Endothelial cell of umbilical vein (primary cell): ENCODE results near the gene TPP1. TPM values are rescaled to one million over a fixed set of nuclear protein-coding genes. Genes with fewer than 3 reads are reported as not detected.

Experiments
- BruUV-seq: library from RNA; stranded (reverse); fragments of 400-500 nt; replicated peaks from 2 replicates; lab custom pipeline; 2021; lab: Mats Ljungman, UMichigan
- CTCF ChIA-PET: fragments of 300-600, 350-600 bp; sonication (Branson Sonifier 250); formaldehyde crosslinking; loops from one replicate; lab custom pipeline; 2021; ENCODE audit warnings: antibody characterized with exemption, inconsistent platforms; lab: Charles Lee
- POLR2A ChIA-PET: fragments of 300-600, 350-600 bp; sonication (Branson Sonifier 250); formaldehyde crosslinking; loops from one replicate; lab custom pipeline; 2021; ENCODE audit warnings: antibody characterized with exemption, inconsistent platforms; lab: Charles Lee
- DNase-seq: peaks from one replicate; pipeline ENCODE4 v3.0.0-alpha.2; 2011; ENCODE audit warnings: low read depth, low spot score
- FAIRE-seq: peaks from 2 replicates; lab custom pipeline; 2011; peaks lifted over from hg19 to GRCh38; lab: Jason Lieb, UNC
- H2AFZ ChIP-seq: 2 replicates; pipeline ENCODE4 v1.6.0; 2012; ENCODE audit warnings: low read depth, low read length, control low read depth, inconsistent platforms
- H3K27ac ChIP-seq: 2 replicates; pipeline ENCODE4 v1.5.1; 2011; ENCODE audit warnings: low read depth, mild to moderate bottlenecking, control low read depth, low read length, moderate library complexity; ENCODE audit not compliant: insufficient read depth
- H3K27me3 ChIP-seq, 2 experiments: 2 replicates each; pipeline versions ENCODE4 v1.6.0 to v1.6.1; 2011; ENCODE audit warnings: low read length in 2 of 2, mixed read lengths in 1 of 2; ENCODE audit not compliant: control insufficient read depth in 2 of 2, insufficient read depth in 2 of 2
- H3K36me3 ChIP-seq, 2 experiments: 2 replicates in 1 of 2; 3 replicates in 1 of 2; pipeline ENCODE4 v1.5.1; 2011; ENCODE audit warnings: low read length in 2 of 2, mild to moderate bottlenecking in 1 of 2, moderate library complexity in 1 of 2; ENCODE audit not compliant: control insufficient read depth in 2 of 2, insufficient read depth in 2 of 2; ENCODE audit errors: extremely low read depth in 1 of 2
- H3K4me1 ChIP-seq: 3 replicates; pipeline ENCODE4 v1.5.1; 2011; ENCODE audit warnings: mild to moderate bottlenecking, low read length; ENCODE audit not compliant: control insufficient read depth, insufficient read depth; ENCODE audit errors: extremely low read depth
- H3K4me2 ChIP-seq: 2 replicates; pipeline ENCODE4 v1.6.1; 2011; ENCODE audit warnings: low read length, control low read depth, mixed read lengths; ENCODE audit not compliant: insufficient read depth
- H3K4me3 ChIP-seq, 3 experiments: fragments of 200-600 bp in 1 of 3; sonication (generic), shearing (Covaris generic) in 1 of 3; replicated peaks in 1 of 3; 2 replicates each; pipeline ENCODE4 v1.5.1; 2011 to 2016; ENCODE audit warnings: control low read depth in 3 of 3, low read length in 3 of 3, mild to moderate bottlenecking in 2 of 3, inconsistent platforms in 1 of 3, low read depth in 1 of 3, moderate library complexity in 1 of 3; ENCODE audit not compliant: insufficient read depth in 1 of 3
- H3K79me2 ChIP-seq: 2 replicates; pipeline ENCODE4 v1.6.0; 2012; ENCODE audit warnings: low read length, inconsistent platforms; ENCODE audit not compliant: control insufficient read depth, insufficient read depth
- H3K9ac ChIP-seq: replicated peaks from 2 replicates; pipeline ENCODE3; 2011; ENCODE audit warnings: low read length, control low read depth; ENCODE audit not compliant: insufficient read depth; ENCODE audit errors: extremely low read depth
- H3K9me1 ChIP-seq: replicated peaks from 3 replicates; pipeline ENCODE4 v1.6.0; 2011; ENCODE audit warnings: mild to moderate bottlenecking, low read length; ENCODE audit not compliant: control insufficient read depth, insufficient read depth; ENCODE audit errors: extremely low read depth
- H3K9me3 ChIP-seq: replicated peaks from 2 replicates; pipeline ENCODE4 v1.5.1; 2012; ENCODE audit warnings: low read length, inconsistent platforms; ENCODE audit not compliant: control insufficient read depth, insufficient read depth
- H4K20me1 ChIP-seq: replicated peaks from 2 replicates; pipeline ENCODE3; 2011; ENCODE audit warnings: mild to moderate bottlenecking, low read length; ENCODE audit not compliant: control insufficient read depth, insufficient read depth; ENCODE audit errors: extremely low read depth
- EZH2 ChIP-seq: IDR thresholded peaks from 2 replicates; pipeline ENCODE4 v1.6.1; 2012; ENCODE audit warnings: borderline replicate concordance, low read depth, mild to moderate bottlenecking, moderate library complexity, low read length, inconsistent platforms; ENCODE audit not compliant: severe bottlenecking
- FOS ChIP-seq: IDR thresholded peaks from 2 replicates; pipeline ENCODE4 v1.6.1; 2011; ENCODE audit warnings: mild to moderate bottlenecking, low read length, moderate library complexity, borderline replicate concordance; ENCODE audit not compliant: insufficient read depth
- GATA2 ChIP-seq: IDR thresholded peaks from 2 replicates; pipeline ENCODE4 v1.7.0; 2011; ENCODE audit warnings: low read depth, mild to moderate bottlenecking, moderate library complexity, mixed read lengths, low read length; ENCODE audit not compliant: insufficient read length, insufficient read depth
- JUN ChIP-seq: IDR thresholded peaks from 2 replicates; pipeline ENCODE4 v1.6.1; 2011; ENCODE audit warnings: borderline replicate concordance, low read depth; ENCODE audit not compliant: insufficient read length, insufficient read depth
- MAX ChIP-seq: IDR thresholded peaks from 2 replicates; pipeline ENCODE4 v1.6.1; 2011; ENCODE audit not compliant: insufficient read depth, insufficient read length
- MYC ChIP-seq: IDR thresholded peaks from one replicate; pipeline ENCODE4 v1.6.1; 2011; ENCODE audit warnings: mild to moderate bottlenecking, low read depth, low read length
- POLR2A ChIP-seq: IDR thresholded peaks from 2 replicates; pipeline ENCODE4 v1.6.1; 2012; ENCODE audit warnings: low read depth, mild to moderate bottlenecking, control low read depth, low read length
- POLR2AphosphoS5 ChIP-seq: IDR thresholded peaks from 2 replicates; pipeline ENCODE4 v1.6.1; 2012; ENCODE audit warnings: low read depth, mild to moderate bottlenecking, control low read depth, low read length, moderate library complexity; ENCODE audit not compliant: insufficient read depth
- dilution Hi-C: fragments of 300-500 bp; cut with MboI; formaldehyde crosslinking; loops from one replicate; pipeline ENCODE4 v1.15.0; 2019; ENCODE audit warnings: low sequenced_read_pairs; ENCODE audit not compliant: extremely low pct_ligation_motif_present
- intact Hi-C: fragments of 100-400 bp; cut with micrococcal nuclease; formaldehyde crosslinking; loops from one replicate; pipeline ENCODE4 v1.10.0; 2022
- polyA plus RNA-seq, 4 experiments: library from polyadenylated mRNA; depleted of rRNA in 3 of 4; stranded (reverse) in 3 of 4; unstranded in 1 of 4; fragments of >200 nt; gene quantifications; 2 replicates each; pipeline versions ENCODE4 v1.2.1 to v1.2.3, GENCODE V29; 2011 to 2012; ENCODE audit warnings: missing spikeins in 1 of 4
- total RNA-seq: library from RNA; stranded (reverse); gene quantifications from 2 replicates; pipeline ENCODE4 v1.2.3, GENCODE V29; 2021
- TF ChIP-seq, protein P1 (sequence below), 2 donors: IDR thresholded peaks; 1 replicate in 1 of 2; 2 replicates in 1 of 2; pipeline ENCODE4 v1.5.1; 2011; ENCODE audit warnings: low read length in 2 of 2, mild to moderate bottlenecking in 2 of 2, moderate library complexity in 2 of 2, control low read depth in 1 of 2, inconsistent platforms in 1 of 2, low read depth in 1 of 2; ENCODE audit not compliant: insufficient read depth in 1 of 2; ENCODE audit errors: extremely low read depth in 1 of 2

The TPP1 gene
- total and polyA plus RNA-seq, 2 donors (not counting 3 experiments of a cell fraction or from before 2014, with no cell fraction given) = 124 to 224 TPM

DNA sequence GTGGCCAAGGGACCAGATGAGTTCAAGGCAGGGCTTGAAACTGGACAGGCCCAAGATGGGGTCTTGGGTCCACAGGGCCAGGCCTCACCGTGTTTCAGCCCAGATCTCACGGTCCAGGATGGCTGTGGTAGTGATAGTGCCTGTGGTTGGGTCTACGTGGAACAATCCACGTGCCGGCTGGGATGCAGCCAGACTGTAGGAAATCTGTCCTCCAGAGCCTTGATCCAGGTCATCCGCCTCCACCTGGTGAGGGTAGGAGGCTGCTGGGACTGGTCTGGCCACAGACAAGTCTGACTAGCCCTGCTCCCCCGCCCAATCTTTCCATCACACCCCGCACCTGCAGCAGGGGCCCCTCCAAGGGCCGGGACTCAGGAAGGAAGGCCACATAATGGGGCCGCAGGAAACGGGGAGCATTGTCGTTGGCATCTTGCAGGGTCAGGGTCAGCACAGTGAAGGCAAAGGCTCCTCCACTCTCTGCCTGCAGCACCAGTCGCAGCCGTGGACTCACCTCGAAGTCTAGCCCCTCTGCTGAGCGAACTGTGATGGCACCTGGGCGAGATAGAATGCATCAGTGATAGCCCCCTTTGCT lies 6.7 kb upstream of the TPP1 start:
- TF ChIP-seq MYC (no peak), POLR2AphosphoS5 (no peak), MAX (no peak), FOS (no peak), POLR2A (no peak), JUN (no peak), GATA2 (no peak), EZH2 (no peak)
- TF ChIP-seq, protein P1, sequence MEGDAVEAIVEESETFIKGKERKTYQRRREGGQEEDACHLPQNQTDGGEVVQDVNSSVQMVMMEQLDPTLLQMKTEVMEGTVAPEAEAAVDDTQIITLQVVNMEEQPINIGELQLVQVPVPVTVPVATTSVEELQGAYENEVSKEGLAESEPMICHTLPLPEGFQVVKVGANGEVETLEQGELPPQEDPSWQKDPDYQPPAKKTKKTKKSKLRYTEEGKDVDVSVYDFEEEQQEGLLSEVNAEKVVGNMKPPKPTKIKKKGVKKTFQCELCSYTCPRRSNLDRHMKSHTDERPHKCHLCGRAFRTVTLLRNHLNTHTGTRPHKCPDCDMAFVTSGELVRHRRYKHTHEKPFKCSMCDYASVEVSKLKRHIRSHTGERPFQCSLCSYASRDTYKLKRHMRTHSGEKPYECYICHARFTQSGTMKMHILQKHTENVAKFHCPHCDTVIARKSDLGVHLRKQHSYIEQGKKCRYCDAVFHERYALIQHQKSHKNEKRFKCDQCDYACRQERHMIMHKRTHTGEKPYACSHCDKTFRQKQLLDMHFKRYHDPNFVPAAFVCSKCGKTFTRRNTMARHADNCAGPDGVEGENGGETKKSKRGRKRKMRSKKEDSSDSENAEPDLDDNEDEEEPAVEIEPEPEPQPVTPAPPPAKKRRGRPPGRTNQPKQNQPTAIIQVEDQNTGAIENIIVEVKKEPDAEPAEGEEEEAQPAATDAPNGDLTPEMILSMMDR (IDR thresholded peaks at IDR 0.05; ENCODE audit: extremely low read depth in 1 of 2, insufficient read depth in 1 of 2, low read depth in 1 of 2, low read length in 2 of 2) = no peak
- Histone ChIP-seq H3K4me3 (no peak overlapping the region), H3K9me3 (no peaks in the 10 kb centered on the region), H3K9me1 (no peaks in the 10 kb centered on the region), H3K79me2 (no peaks in the 10 kb centered on the region), H3K36me3 (peaks cover 5 to 59% of the 10 kb centered on the region in 2 experiments), H3K27ac (no peak overlapping the region), H4K20me1 (no peaks in the 10 kb centered on the region), H2AFZ (no peak overlapping the region), H3K4me1 (no peaks in the 10 kb centered on the region), H3K27me3 (no peaks in the 10 kb centered on the region), H3K9ac (no peak overlapping the region), H3K4me2 (no peak overlapping the region)
- ChIA-PET POLR2A (no interaction called here), CTCF (interaction anchor here (3.8 kb wide), 1 partner anchor 42 kb away, joined by 19 read pairs; no protein-coding TSS in a partner anchor)
- intact Hi-C loops = no loop called here
- no TSS peak for BruUV-seq
- dilution Hi-C loops = no loop called here
- FAIRE-seq = no peak
- DNase-seq = no peak
